Peyer's patch (tissue), 4 donors: ENCODE results near the gene COG5. TPM values are rescaled to one million over a fixed set of nuclear protein-coding genes. Genes with fewer than 3 reads are reported as not detected.
A peak's percentile ranks its signal among the peaks of the same experiment; 100 is the strongest.

ENCODE experiments used
- DNase-seq, 3 donors: peaks; one replicate each; pipeline ENCODE4 v3.0.0-alpha.2; 2017 to 2019
- H3K27ac ChIP-seq, 4 donors: fragments of 200-600 bp; sonication (generic); one replicate each; pipeline ENCODE4 v1.5.1; 2016 to 2019
- H3K27me3 ChIP-seq, 2 donors: fragments of 200-600 bp; sonication (generic); one replicate each; pipeline ENCODE4 v1.5.1; 2019
- H3K36me3 ChIP-seq, 3 donors: fragments of 200-600 bp; sonication (generic); one replicate each; pipeline ENCODE4 v1.5.1; 2016 to 2019
- H3K4me1 ChIP-seq, 4 donors: fragments of 200-600 bp; sonication (generic); one replicate each; pipeline ENCODE4 v1.5.1; 2016 to 2019
- H3K4me3 ChIP-seq, 4 donors: fragments of 200-600 bp; sonication (generic); 1 replicate in 3 of 4; 2 replicates in 1 of 4; pipeline ENCODE4 v1.5.1; 2016 to 2019; ENCODE audit warnings: mild to moderate bottlenecking in 1 of 4
- H3K9me3 ChIP-seq, 4 donors: fragments of 200-600 bp; sonication (generic); one replicate each; pipeline ENCODE4 v1.5.1; 2016 to 2019; ENCODE audit warnings: mild to moderate bottlenecking in 1 of 4
- POLR2A ChIP-seq, 2 donors: fragments of 450-650 bp; IDR thresholded peaks; one replicate each; pipeline ENCODE4 v1.5.1; 2017; ENCODE audit warnings: antibody characterized with exemption in 2 of 2, mild to moderate bottlenecking in 2 of 2, moderate library complexity in 2 of 2
- total RNA-seq, 4 donors: library from RNA; depleted of rRNA; stranded (reverse); fragments of >200 nt; gene quantifications; one replicate each; pipeline ENCODE4 v1.1.0, GENCODE V29; 2016
- TF ChIP-seq, protein P1 (sequence below), 6 experiments: fragments of 450-650 bp in 4 of 6; fragments of 200-600 bp in 2 of 6; sonication (generic) in 1 of 6; IDR thresholded peaks; one replicate each; pipeline ENCODE4 v1.5.1; 2017 to 2019; ENCODE audit warnings: antibody characterized with exemption in 6 of 6, mild to moderate bottlenecking in 3 of 6, moderate library complexity in 1 of 6

The COG5 gene
- total RNA-seq, 4 donors from 2014 or later = 31.1 to 175 (median 68.0) TPM

GRCh38 chr7:107588529-107589130 lies 24.9 kb upstream of the COG5 start:
- Histone ChIP-seq H3K27ac (no peak overlapping the region), H3K9me3 (no peaks in the 10 kb centered on the region), H3K36me3 (peaks cover 0 to 3% (median 0%) of the 10 kb centered on the region in 3 donors), H3K4me1 (no peaks in the 10 kb centered on the region), H3K4me3 (no peak overlapping the region), H3K27me3 (no peaks in the 10 kb centered on the region)
- no peak for DNase-seq
- TF ChIP-seq POLR2A (IDR thresholded peaks at IDR 0.05) = no peak

- TF ChIP-seq POLR2A (IDR thresholded peaks at IDR 0.05) = no peak
- TF ChIP-seq, protein P1, sequence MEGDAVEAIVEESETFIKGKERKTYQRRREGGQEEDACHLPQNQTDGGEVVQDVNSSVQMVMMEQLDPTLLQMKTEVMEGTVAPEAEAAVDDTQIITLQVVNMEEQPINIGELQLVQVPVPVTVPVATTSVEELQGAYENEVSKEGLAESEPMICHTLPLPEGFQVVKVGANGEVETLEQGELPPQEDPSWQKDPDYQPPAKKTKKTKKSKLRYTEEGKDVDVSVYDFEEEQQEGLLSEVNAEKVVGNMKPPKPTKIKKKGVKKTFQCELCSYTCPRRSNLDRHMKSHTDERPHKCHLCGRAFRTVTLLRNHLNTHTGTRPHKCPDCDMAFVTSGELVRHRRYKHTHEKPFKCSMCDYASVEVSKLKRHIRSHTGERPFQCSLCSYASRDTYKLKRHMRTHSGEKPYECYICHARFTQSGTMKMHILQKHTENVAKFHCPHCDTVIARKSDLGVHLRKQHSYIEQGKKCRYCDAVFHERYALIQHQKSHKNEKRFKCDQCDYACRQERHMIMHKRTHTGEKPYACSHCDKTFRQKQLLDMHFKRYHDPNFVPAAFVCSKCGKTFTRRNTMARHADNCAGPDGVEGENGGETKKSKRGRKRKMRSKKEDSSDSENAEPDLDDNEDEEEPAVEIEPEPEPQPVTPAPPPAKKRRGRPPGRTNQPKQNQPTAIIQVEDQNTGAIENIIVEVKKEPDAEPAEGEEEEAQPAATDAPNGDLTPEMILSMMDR (IDR thresholded peaks at IDR 0.05) = no peak
- H3K4me3 ChIP-seq = no peak overlapping the region
- DNase-seq = no peak
- H3K36me3 ChIP-seq = peaks cover 0 to 3% (median 0%) of the 10 kb centered on the region in 3 donors
- peaks cover 0 to 10% (median 0%) of the 10 kb centered on the region in 4 donors for H3K4me1 ChIP-seq
- no peaks in the 10 kb centered on the region for H3K27me3 ChIP-seq
- H3K9me3 ChIP-seq = no peaks in the 10 kb centered on the region
- H3K27ac ChIP-seq = no peak overlapping the region
Measured at GRCh38 chr7:107584716-107585115, 21.0 kb upstream of the COG5 start.

DNA sequence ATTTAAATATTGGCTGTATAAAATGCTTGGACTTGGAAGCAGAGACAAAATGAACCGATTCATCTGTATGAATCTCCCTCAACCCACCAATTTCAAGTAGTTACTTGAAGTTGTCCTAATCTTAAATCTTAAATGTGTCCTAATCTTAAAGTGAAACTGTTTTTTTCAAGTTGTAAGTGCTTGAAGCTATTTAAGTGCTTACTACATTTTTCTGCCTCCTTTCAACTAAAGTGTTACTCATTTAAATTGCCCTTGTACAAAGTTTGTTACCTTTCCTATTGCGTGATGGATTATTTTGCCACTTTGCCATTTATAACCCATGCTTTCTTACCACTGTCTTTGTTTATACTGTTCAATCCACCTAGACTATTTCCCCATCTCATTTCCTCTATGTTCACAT lies 19.2 kb upstream of the COG5 start:
- TF ChIP-seq, protein P1 (IDR thresholded peaks at IDR 0.05) = no peak
- TF ChIP-seq POLR2A (IDR thresholded peaks at IDR 0.05) = no peak
- Histone ChIP-seq H3K36me3 (peaks cover 0 to 3% (median 0%) of the 10 kb centered on the region in 3 donors), H3K4me1 (peaks cover 0 to 10% (median 0%) of the 10 kb centered on the region in 4 donors), H3K27me3 (no peaks in the 10 kb centered on the region), H3K27ac (no peak overlapping the region), H3K4me3 (no peak overlapping the region), H3K9me3 (no peaks in the 10 kb centered on the region)
- DNase-seq = no peak

DNA sequence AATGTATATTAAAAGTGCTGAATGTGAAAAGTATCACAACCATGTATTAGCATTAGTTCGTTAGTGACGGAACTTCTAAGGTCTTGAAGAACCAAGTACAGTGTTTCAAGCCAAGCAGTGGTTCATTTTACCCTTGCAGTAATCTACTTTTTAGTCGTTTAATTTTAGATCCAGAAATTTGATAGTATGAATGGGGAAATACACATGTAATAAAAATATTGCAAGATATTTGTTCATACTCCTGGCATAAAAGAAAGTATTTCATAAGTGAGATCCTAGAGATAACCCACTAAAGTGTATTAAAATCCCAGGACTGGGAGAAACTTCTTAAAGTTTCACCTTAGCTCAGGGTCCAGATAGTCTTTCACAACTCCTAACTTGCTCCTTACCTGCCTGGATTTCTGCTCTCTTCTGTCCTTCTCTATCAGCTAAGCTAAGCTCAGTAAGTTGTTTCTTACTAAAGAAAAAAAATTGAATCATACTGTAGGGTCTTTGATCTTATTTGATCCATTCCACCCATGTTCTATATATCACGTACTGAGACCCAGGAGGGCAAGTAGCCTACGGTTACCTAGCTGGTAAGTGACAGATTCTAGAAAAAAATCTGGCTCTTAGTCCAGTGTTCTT lies 17.8 kb upstream of the COG5 start:
- peak overlapping the region in 1 of 4 donors; percentile 75 for H3K4me3 ChIP-seq
- no peak overlapping the region for H3K27ac ChIP-seq
- TF ChIP-seq, protein P1 (IDR thresholded peaks at IDR 0.05) = no peak
- TF ChIP-seq POLR2A (IDR thresholded peaks at IDR 0.05) = no peak
- peaks cover 0 to 10% (median 0%) of the 10 kb centered on the region in 4 donors for H3K4me1 ChIP-seq
- peaks cover 0 to 3% (median 0%) of the 10 kb centered on the region in 3 donors for H3K36me3 ChIP-seq
- no peak for DNase-seq
- no peaks in the 10 kb centered on the region for H3K9me3 ChIP-seq
- no peaks in the 10 kb centered on the region for H3K27me3 ChIP-seq

DNA sequence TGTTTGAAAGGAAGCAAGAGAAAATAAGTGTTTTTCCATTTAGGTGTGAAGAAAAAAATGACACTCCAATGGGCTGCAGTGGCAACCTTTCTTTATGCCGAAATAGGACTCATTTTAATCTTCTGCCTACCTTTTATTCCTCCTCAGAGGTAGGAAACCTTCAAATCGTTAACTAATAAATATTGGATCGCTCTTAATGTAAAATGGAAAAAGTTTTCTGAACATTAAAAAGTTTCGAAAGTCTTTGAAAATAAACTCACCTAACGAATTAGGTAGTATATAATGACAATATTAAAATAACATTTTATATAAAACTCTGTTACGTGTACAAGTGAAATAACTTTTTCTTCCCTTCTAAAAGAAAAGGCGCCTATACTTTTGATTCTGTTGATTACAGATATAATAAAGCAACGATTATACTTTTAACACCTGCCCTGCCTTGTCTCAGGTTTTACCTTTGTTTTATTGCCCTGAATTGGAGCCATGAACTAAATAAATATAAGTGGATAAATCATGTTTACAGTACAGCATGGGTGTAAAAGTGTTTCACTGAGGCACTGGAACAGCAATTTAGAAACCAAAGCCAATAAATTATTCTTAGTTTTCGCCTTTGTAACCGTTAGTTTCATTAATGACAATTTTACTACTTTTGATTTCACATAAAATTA lies 17.1 kb upstream of the COG5 start:
- Histone ChIP-seq H3K4me1 (peaks cover 0 to 10% (median 0%) of the 10 kb centered on the region in 4 donors), H3K4me3 (peak overlapping the region; percentile 66 to 87 (median 75)), H3K27ac (peak overlapping the region; percentile 79 to 92 (median 88)), H3K27me3 (no peaks in the 10 kb centered on the region), H3K36me3 (peaks cover 0 to 3% (median 0%) of the 10 kb centered on the region in 3 donors), H3K9me3 (no peaks in the 10 kb centered on the region)
- DNase-seq = no peak
- TF ChIP-seq POLR2A (IDR thresholded peaks at IDR 0.05) = no peak
- TF ChIP-seq, protein P1 (IDR thresholded peaks at IDR 0.05) = no peak
